GM20431 (cell line): ENCODE data around the gene TMEM221.

ENCODE experiments used
- in situ Hi-C: fragments of 300-500 bp; cut with MseI, MboI; formaldehyde crosslinking; loops from one replicate; pipeline ENCODE4 v1.15.0; 2020; ENCODE audit warnings: low sequenced_read_pairs; ENCODE audit not compliant: unreplicated experiment

Gene TMEM221

DNA sequence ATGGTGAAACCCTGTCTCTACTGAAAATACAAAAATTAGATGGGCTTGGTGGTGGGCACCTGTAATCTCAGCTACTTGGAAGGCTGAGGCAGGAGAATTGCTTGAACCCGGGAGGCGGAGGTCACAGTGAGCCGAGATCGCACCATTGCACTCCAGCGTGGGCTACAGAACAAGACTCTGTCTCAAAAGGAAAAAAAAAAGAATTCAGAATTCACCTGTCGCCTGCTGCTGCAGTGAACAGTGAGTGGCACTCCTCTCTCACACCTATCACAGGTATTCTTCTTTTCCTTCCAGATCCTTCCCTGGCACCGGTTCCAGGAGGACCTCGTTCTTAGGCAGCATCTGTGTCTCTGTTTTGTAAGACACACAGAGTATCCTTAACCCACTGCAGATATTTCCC lies 34.4 kb downstream of the TMEM221 start:
- in situ Hi-C loops = no loop called here

GRCh38 chr19:17411801-17412200 lies 36.7 kb downstream of the TMEM221 start:
- in situ Hi-C loops = no loop called here

GRCh38 chr19:17409990-17410389 lies 38.5 kb downstream of the TMEM221 start:
- in situ Hi-C loops = no loop called here

- in situ Hi-C loops = no loop called here
Measured at GRCh38 chr19:17406887-17407196, 41.6 kb downstream of the TMEM221 start.

- in situ Hi-C loops = no loop called here
Measured at GRCh38 chr19:17406046-17406886, 42.2 kb downstream of the TMEM221 start.

DNA sequence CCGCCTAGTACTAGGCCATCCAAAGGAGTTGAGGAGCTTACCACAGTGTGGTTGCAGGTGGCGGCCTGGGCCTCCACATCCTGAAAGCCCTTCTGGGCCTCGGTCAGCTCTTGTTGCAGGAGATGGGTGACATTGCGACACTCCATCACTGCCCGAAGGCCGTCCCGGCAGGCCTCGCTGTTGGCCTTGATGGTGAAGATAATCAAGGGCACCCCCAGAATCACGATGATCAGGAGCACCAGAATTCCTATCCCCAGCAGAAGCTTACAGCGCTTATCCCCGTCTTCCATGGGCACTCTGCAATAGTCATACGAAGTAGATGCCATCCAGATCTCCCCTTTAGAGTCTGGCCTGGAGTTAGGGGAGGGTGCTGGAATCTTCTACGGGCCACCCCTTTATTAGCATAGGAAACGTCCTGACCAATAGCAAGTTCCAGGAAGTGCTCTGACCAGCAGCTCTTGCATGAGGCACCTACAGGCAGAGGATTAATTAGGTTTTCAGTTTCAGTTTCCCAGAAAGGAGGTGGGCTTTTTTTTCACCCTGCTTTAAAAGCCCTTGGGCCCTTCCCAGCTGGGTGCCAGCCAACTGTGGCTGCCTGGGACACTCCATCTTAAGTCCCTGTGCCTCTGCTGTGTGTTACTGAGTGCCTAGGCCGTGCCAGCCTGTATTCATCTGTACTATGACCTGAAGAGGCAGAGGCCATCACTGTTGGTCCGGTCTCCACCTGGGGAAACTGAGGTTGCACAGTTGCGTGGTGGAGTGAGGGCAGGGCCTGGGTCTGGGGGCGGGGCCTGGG lies 43.0 kb downstream of the TMEM221 start, which contains the start of gene BST2:
TSS of gene BST2 (minus strand) at position 381 of the 796 bp plus-strand sequence. CDS start at position 326, 55 bp downstream.
- in situ Hi-C loops = no loop called here

DNA sequence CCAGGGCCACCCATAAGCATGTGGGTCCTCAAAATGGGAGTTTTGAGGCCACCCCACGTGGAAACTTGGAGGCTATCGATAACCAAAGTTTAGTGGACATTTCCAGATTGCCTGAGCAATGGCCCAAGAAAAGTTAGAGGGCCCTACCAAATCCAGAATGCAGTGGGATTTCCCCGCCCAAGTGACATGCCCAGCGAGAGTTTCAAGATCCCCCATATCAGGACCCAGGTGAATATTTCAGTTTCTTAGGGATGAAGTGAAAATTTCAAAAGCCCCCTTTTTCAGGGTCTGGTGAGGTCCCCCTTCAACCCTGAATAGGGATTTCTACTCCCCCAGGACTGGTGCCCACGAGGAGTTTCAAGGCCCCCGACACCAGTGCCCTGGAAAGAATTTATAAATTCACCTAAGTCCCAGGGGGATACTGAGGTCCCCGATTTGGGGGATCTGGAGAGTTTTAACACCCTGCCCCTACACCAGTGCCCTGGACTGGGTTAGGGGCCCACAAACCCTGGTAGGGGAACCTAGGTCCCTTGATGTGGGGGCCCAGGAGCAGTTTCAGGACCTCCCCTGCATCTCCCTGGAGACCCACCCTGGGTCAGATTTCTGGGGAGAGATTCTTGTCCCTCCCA lies 43.7 kb downstream of the TMEM221 start:
- in situ Hi-C loops = no loop called here

- in situ Hi-C loops = no loop called here
Measured at GRCh38 chr19:17404015-17404414, 44.5 kb downstream of the TMEM221 start.

DNA sequence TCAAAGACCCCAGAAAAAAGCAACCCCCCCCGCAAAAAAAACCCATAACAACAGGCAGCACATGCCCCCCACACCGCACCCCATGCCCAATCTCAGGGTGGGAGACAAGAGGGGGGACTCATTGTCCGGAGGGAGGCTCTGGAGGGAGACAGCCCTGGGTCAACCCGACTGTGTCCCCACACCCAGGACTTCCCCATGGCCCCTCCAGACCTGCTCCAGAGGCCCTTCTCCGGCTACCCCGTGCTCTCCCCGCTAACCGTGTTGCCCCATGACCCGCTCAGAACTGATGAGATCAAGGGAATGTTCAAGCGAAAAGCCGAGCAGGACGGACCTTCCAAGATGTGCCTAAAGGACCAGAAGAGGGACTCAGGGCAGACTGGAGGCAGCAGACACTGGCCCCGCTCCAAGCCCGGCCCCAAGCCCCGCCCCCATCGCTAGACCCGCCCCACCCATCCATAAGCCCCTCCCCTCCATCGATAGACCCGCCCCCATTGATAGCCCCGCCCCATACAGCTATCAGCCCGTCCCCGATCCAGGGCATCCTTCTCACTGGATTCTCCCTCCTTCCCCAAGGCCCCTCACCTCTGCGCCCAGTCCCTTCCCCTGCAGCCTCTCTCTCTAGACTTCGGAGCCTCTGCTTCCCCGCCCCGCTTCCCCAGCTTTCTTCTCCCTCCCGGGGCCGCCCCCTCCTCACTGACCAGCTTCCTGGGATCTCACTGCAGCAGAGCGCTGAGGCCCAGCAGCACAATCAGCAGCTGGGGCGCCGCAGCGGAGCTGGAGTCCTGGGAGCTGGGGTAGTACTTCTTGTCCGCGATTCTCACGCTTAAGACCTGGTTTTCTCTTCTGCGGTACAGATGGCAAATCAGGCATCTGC lies 45.2 kb downstream of the TMEM221 start:
- in situ Hi-C loops = no loop called here

DNA sequence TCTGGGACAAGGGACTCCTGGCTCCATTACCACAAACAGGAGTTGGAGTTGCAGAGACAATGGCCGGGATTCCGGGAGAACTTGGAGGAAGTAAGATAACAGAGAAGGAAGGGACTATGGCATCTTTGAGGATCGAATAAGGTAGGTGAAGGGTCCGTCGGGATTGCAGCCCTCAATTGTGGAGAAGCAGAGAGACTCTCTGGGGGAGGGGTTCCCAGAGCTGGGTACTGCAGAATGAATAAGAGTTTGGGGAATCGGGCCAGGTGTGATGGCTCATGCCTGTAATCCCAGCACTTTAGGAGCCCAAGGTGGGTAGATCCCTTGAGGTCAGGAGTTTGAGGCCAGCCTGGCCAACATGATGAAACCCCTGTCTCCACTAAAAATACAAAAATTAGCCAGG lies 46.8 kb downstream of the TMEM221 start:
- in situ Hi-C loops = no loop called here

- in situ Hi-C loops = loop anchor here (10.0 kb wide), 1 partner anchor 54 kb away; no protein-coding TSS in a partner anchor
Measured at GRCh38 chr19:17398902-17399527, 49.5 kb downstream of the TMEM221 start.

- in situ Hi-C loops = loop anchor here (10.0 kb wide), 1 partner anchor 50 kb away; no protein-coding TSS in a partner anchor
Measured at GRCh38 chr19:17394891-17395415, 53.5 kb downstream of the TMEM221 start.

DNA sequence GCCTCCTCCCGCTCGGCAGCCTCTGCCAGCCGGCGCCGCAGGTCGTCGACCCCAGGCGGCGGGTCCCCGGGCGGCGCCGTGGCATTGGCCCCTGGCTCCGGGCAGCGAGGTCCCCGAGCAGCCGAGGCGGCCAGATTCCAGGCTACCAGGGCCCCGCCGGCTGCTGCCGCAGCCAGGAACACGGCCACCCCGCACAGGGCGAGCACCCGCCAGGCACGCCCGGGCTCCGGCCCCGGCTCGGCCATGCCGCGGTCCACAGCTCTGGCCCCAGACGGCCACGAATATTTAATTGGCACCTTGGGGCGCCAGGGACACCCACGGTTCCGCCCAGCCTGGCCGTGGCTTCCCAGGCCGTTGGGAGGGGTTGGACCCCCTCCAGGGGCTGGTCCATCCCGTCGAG lies 54.6 kb downstream of the TMEM221 start, which contains the start of gene CCDC194:
TSS of gene CCDC194 (minus strand) at position 283 of the 400 bp plus-strand sequence. CDS start at position 245, 38 bp downstream.
- in situ Hi-C loops = loop anchor here (10.0 kb wide), 1 partner anchor 49 kb away; no protein-coding TSS in a partner anchor

DNA sequence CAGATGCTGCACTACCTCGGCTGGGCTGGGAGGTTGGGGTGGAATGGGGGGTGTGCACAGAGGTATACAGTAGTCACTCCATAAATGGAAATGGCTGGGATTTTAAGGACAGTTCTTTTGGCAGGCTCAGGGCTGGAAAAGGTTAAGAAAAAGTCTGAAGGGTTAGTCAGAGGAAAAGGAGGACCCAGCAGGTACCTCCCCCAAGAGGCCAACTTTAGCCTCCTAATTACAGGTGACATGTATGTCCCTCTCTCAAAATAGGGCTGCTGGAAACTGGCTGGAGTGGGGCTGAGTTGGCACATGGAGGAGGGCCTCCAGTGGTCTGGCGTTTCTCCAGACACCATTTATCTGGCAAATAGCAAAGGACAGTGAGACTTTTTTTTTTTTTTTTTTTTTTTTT lies 55.5 kb downstream of the TMEM221 start:
- in situ Hi-C loops = loop anchor here (10.0 kb wide), 1 partner anchor 48 kb away; no protein-coding TSS in a partner anchor

- in situ Hi-C loops = loop anchor here (10.0 kb wide), 1 partner anchor 47 kb away; no protein-coding TSS in a partner anchor
Measured at GRCh38 chr19:17391371-17392151, 56.9 kb downstream of the TMEM221 start.

- in situ Hi-C loops = loop anchor here (10.0 kb wide), 1 partner anchor 46 kb away; no protein-coding TSS in a partner anchor
Measured at GRCh38 chr19:17390665-17391370, 57.6 kb downstream of the TMEM221 start.

- in situ Hi-C loops = loop anchor here (10.0 kb wide), 1 partner anchor 45 kb away; no protein-coding TSS in a partner anchor
Measured at GRCh38 chr19:17389957-17390664, 58.4 kb downstream of the TMEM221 start.
